Vagina (tissue), 2 donors: Measurements from ENCODE around the gene SEMA4A.
"Not testable (repeated sequence)": the region's sequence is repeated elsewhere in the genome, so short reads cannot be mapped to it uniquely, and the experiment has no call there.

Experiments
- CTCF ChIP-seq, 3 experiments: fragments of 450-650 bp in 2 of 3; fragments of 200-600 bp in 1 of 3; sonication (generic) in 1 of 3; IDR thresholded peaks; one replicate each; pipeline ENCODE4 v1.5.1; 2017 to 2019; ENCODE audit warnings: antibody characterized with exemption in 3 of 3, mild to moderate bottlenecking in 2 of 3, moderate library complexity in 2 of 3
- POLR2A ChIP-seq, 2 donors: fragments of 450-650 bp; IDR thresholded peaks; one replicate each; pipeline ENCODE4 v1.6.1; 2017; ENCODE audit warnings: antibody characterized with exemption in 2 of 2, mild to moderate bottlenecking in 2 of 2, moderate library complexity in 2 of 2

DNA sequence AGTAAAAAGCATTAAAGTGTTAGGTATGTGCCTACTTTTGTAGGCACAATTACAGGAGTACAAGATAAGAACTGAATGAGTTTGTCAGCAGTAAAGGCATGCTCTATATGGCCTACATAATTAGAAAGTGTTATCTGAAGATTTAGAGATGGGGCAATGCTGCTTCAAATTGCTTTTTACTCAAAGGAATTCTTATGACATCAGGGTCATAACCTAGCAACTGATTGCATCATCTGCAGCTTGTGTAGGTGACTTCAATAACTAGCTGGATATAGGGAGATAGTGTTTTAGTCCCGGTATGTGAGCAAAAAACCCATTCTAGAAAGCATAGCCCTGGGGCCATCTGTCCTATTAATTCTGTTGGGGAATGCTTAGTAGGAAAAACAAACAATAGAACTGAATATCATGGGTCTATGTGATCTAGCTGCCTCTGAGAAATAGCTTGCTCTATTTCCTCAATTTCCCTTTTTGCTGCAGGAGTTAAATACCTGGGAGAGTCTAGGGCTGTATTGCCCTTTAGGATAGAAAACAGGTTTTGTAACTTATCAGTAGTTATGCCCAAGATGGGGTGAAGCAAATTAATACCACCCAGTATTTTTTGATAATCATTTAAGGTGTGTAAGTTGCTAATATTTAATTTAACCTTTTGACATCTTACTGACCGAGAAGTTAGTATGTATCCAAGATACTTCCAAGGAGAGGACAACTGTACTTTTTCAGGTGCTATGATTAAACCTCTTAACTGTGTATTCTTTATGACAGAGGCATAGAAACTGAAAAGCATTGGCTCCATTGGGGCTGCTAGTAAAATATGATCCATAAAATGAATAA is 33.2 kb downstream of the SEMA4A start:
- TF ChIP-seq CTCF, POLR2A (IDR thresholded peaks at IDR 0.05): not testable (repeated sequence)
